ENCODE results near the gene MRPS17.
"Not testable (repeated sequence)": the region's sequence is repeated elsewhere in the genome, so short reads cannot be mapped to it uniquely, and the experiment has no call there.

The MRPS17 gene

GRCh38 chr7:55951637-55952351 is at the start of gene MRPS17:
TSS of gene MRPS17 (plus strand) at chr7:55951877. CDS start at chr7:55953196, 1,319 bp downstream.
- in situ Hi-C loops (cut with MboI; ENCODE audit: low sequenced_read_pairs), result no loop called here

- in situ Hi-C loops (cut with MboI; ENCODE audit: low sequenced_read_pairs), result no loop called here
Observed at GRCh38 chr7:55903985-55904759, 47.5 kb upstream of the MRPS17 start.

GRCh38 chr7:55912748-55913158 is 38.9 kb upstream of the MRPS17 start:
- in situ Hi-C loops (cut with MboI; ENCODE audit: low sequenced_read_pairs), result no loop called here

- in situ Hi-C loops (cut with MboI; ENCODE audit: low sequenced_read_pairs), result no loop called here
Observed at GRCh38 chr7:55917771-55918170, 33.9 kb upstream of the MRPS17 start.

- in situ Hi-C loops (cut with MboI; ENCODE audit: low sequenced_read_pairs), result no loop called here
Observed at GRCh38 chr7:55928006-55928767, 23.5 kb upstream of the MRPS17 start.

- in situ Hi-C loops (cut with MboI; ENCODE audit: low sequenced_read_pairs), result no loop called here
Observed at GRCh38 chr7:55931421-55932151, 20.1 kb upstream of the MRPS17 start.

- in situ Hi-C loops (cut with MboI; ENCODE audit: low sequenced_read_pairs), result no loop called here
Observed at GRCh38 chr7:55939514-55940123, 12.1 kb upstream of the MRPS17 start.

GRCh38 chr7:55946545-55946944 is 5.1 kb upstream of the MRPS17 start:
- in situ Hi-C loops (cut with MboI; ENCODE audit: low sequenced_read_pairs), result no loop called here

GRCh38 chr7:55952352-55952671 is 635 bp downstream of the MRPS17 start:
- in situ Hi-C loops (cut with MboI; ENCODE audit: low sequenced_read_pairs), result not testable (repeated sequence)

- in situ Hi-C loops (cut with MboI; ENCODE audit: low sequenced_read_pairs), result no loop called here
Observed at GRCh38 chr7:55953707-55954475, 2.2 kb downstream of the MRPS17 start.

GRCh38 chr7:55957190-55957589 is 5.5 kb downstream of the MRPS17 start:
- in situ Hi-C loops (cut with MboI; ENCODE audit: low sequenced_read_pairs), result no loop called here

- in situ Hi-C loops (cut with MboI; ENCODE audit: low sequenced_read_pairs), result no loop called here
Observed at GRCh38 chr7:55962014-55962413, 10.3 kb downstream of the MRPS17 start.

- in situ Hi-C loops (cut with MboI; ENCODE audit: low sequenced_read_pairs), result no loop called here
Observed at GRCh38 chr7:55963584-55964168, 12.0 kb downstream of the MRPS17 start.

GRCh38 chr7:55964261-55965099 is 12.8 kb downstream of the MRPS17 start, which contains the start of gene NIPSNAP2:
TSS of gene NIPSNAP2 (plus strand) at chr7:55964585. CDS start at chr7:55964610, 25 bp downstream.
- in situ Hi-C loops (cut with MboI; ENCODE audit: low sequenced_read_pairs), result no loop called here

- in situ Hi-C loops (cut with MboI; ENCODE audit: low sequenced_read_pairs), result no loop called here
Observed at GRCh38 chr7:55965100-55965470, 13.4 kb downstream of the MRPS17 start.

GRCh38 chr7:55965805-55966421 is 14.2 kb downstream of the MRPS17 start:
- in situ Hi-C loops (cut with MboI; ENCODE audit: low sequenced_read_pairs), result no loop called here

- in situ Hi-C loops (cut with MboI; ENCODE audit: low sequenced_read_pairs), result no loop called here
Observed at GRCh38 chr7:55966851-55967250, 15.2 kb downstream of the MRPS17 start.

GRCh38 chr7:55969391-55969790 is 17.7 kb downstream of the MRPS17 start:
- in situ Hi-C loops (cut with MboI; ENCODE audit: low sequenced_read_pairs), result no loop called here

All from HL-60/S4 treated with retinoic acid at 250 ng/mL for 4 days and 3 days (cell line).